T1000 (cell line): Measurements from ENCODE around the gene RBBP8NL.

Experiments used
- DNase-seq: peaks from one replicate; lab custom pipeline; 2025; ENCODE audit warnings: mixed read lengths; lab: John Stamatoyannopoulos, UW

Gene RBBP8NL

DNA sequence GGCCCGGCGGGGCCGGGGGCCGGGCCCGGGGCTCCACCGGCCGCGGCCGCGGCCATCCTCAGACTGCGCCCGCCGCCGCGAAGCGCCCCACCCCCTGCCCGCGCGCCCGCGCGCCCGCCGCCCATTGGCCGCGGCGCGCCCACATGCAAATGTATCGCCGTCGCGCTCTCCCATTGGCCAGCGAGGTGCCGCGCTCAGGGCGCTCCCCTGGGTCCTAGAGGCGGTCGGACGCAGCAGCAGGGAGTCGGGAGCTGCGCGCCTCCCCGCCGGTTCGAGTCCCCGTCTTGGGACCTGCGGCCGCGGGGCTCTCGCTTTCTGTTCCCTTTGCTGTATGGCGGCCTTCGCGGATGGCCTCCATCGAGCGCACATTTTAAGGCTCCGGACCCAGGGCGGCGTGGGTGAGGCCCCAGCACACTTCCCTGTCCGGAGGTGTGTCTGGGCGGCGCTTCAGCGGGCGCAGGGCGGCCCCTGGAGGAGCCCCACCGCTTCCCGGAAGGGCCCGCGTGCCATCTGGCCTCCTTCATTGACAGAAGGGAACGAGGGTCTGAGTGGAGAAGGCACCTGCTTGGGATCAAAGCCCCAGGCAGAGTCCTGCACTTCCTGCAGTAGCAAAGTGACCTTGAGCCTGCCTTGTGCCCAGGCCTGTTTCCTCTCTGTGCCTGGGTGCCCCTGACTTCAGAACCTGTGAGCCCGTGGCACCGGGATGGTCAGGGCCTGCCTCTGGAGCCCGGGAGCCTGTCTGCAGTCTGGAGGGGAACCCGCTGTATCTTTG, 19.9 kb downstream of the RBBP8NL start, which contains the start of gene CABLES2:
CABLES2 (minus strand) TSS at position 65 of the 772 bp plus-strand sequence; CDS start at position 56, 9 bp downstream.
- DNase-seq = peak; percentile 83

DNA sequence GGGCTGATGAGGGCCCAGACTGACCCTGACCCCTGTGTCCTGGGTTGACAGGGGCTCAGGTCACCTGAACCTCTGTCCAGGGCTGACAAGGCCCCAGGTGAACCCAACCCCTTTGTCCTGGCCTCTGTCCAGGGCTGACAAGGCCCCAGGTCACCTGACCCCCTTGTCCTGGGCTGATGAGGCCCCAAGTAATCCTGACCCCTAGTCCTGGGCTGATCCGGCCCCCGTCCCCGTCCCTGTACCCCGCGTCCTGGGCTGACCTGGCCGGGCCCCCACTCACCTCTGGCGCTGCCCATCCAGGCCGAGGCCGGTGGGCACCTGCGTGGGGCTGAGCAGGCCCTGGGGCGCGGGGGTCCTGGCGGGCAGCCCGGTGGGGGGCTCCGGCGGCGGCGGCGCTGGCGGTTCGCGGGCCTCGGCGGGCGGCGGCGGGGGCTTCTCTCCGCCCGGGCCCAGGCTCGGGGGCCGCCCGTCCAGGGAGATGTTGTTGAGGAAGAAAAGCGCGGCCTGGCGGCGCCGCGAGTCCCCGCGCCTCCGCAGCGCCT, 20.6 kb downstream of the RBBP8NL start:
- no peak for DNase-seq

DNA sequence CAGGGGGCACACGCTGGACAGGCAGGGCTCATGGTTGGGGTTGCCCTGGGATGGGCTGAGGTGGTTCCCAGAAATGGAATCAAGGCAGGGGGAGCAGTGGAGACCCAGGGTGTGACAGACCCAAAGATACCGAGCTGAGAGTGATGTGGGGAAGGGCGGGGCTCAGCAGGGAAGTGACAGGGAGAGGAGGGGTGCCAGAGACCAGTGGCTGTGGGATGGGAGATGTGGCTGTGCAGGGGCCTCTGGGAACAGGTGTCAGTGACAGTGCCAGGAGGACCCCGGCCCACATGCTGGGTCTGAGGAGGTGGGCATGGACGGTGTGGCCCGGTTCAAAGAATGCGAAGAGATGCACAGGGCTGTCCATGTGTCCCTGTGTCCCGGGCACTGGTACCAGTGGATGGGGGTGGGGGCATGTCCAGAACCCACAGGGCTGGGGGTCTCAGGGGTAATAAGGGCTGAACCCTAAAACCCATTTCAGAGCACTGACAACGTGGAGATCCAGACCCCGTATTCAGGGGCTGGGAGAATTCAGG, 21.3 kb downstream of the RBBP8NL start:
- DNase-seq = no peak

DNA sequence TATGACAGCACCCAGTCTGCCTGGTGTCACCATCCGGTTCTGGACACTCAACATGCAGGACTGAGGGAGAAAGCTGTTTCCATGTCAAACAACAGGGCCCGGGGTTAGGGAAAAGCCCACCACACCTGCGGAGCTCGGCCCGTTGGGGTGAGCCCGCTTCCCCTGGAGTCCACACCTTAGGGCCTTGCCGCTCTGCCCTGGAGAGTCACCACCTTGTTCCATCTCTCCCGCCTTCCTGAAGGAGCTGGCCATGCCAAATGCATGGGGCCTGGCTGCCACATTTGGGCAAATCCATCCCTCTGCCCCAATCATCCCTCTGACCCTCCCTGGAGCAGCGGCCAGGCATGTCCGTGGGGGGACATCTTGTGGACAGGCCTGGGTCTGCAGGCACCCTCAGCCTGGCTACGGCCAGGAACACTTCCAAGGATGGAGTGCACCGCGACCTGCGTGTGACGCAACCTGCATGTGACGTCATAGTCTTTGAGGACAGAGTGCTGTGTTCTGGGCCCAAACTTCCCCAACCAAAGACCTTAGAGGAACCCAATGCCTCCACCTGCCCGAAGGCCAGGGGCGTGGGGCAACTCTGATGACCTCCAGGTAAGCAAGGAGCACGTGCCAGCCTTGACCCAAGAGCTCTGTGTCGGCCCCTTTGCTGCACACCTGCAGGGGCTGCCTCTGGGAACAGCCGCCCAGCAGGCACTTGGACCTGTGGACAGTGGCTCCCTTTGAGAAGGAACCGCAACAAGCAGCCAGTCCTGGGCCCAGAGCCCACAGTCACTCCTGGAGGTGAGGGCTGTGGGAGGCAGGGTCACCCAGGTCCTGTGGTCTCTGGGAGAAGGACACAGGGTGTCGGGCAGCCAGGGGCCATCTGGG, 22.0 kb downstream of the RBBP8NL start:
- DNase-seq = no peak

DNA sequence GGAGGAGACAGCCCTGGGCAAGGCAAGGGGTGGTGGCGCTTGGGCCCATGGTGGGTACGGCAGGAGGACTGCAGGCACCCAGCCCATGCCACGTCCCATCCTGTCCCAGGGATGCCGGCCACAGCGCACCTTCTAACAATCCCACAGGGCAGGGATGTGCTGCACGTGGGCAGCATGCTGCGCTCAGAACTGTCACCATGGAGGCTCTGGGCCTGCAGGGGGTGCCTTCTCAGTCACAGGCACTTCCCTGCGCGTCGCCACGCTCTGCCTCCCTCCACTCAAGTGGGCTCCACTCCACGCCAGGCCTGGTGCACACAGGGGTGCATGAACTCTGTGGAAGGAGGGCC, 22.6 kb downstream of the RBBP8NL start:
- DNase-seq = no peak

DNA sequence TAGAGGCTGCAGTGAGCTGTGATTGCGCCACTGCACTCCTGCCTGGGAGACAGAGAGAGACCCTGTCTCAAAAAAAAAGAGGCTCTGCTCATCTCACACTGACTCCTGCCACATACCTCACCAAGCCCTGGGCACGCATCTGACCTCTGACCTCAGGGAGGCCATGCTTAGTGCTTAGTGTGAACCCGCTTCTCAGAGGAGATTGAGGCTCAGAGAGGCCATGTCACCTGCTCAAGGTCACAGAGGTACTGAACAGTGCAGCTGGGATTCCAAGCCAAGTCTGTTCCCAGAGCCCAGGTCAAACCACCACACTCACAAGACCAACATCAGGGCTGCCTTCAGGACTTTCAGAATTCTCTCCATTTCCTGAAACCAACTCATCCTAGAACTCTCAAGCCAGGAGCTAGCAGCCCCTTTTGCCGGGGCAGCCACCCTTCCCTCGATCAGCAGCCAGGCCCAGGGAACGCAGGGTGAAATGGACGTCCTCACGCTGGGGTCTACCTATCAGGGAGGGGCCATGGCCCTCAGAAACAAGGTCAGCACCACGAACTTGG, 23.1 kb downstream of the RBBP8NL start:
- no peak for DNase-seq

DNA sequence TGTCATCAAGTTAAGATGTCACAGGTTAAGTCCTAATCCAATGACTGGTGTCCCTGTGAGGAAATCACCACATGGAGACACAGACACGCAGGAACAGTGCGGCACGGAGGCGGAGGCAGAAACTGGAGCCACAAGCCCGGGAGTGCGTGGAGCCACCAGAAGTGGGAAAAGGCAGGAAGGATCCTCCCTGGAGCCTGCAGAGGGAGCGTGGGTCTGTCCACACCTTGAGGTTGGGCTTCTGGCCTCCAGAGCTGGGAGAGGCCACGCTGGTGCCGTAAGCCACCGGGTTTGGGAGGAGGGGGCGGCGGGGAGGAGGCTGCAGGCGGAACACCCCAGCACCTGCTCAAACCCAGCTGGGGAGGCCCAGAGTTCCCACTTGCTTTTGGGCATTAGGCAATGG, 24.0 kb downstream of the RBBP8NL start:
- DNase-seq = no peak

DNA sequence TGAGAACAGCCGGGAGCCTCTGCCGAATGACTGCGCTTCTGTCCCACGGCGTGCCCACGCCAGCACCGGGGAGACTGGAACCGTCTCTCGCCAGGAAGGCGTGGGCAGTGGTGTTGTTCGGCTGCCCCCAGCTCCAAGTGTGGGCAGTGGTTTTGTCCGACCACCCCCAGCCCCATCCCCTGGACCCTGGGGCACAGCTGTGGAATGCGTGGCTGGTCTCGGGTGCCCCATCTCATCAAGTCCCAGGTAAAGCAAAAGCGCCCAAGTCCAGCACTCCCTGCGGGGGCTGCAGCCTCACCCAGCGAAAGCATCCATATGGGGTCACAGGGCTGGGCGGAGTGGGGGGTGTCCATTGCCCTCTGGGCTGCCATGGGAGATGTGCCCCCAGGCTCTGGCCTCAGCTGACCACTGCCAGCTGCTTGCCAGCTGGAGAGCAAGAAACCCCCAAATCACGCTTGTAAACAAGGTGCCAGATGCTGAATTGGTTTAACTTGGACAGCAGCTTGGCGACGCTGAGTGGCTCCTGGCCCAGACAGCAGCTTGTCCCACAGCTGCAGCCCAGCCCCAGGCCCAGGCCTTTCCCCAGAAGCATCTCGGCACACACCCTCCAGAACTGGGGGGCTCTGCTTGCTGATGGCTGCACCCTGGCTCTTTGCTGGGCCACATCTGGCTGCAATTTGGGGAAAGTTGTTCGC, 24.7 kb downstream of the RBBP8NL start:
- no peak for DNase-seq

DNA sequence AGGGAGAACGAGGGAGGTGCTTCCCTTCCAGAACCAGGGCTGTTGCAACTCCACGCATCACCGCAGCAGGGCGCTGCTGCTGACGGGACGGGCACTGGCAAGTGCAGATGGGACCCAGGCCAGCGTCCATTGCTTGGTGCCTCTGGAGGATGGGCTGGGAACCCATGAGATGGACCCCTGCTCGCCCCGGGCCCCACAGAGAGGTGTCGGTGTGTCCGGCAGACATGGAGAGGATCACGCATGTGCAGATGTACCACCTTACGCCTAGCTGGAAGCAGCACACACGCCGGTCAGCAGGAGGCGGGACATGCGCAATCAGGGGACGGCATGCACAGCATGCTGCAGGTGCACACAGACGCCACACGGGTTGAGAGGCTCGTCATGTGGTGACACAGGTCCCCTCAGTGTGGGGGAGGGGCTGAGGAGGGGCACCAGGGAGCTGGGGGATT, 26.0 kb downstream of the RBBP8NL start:
- DNase-seq = no peak

DNA sequence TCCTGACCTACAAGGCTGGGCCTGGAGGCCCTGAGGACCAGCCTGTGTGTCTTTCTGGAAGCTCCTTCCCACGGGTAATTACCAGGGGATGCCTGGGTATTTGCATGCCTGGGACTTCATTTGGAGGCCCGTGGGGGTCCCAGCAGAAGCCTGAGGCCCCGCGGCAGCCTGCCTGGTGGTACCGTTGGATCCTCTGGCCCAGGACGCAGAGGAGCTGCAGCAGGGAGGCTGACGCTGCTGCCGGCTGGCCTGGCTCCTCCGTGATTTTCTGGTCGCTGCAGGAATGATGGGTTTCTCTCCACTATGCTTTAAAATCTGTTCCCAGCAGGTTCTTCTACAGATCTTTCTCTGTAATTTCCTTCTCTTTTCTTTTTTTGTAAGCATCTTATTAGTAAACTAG, 26.8 kb downstream of the RBBP8NL start:
- no peak for DNase-seq

DNA sequence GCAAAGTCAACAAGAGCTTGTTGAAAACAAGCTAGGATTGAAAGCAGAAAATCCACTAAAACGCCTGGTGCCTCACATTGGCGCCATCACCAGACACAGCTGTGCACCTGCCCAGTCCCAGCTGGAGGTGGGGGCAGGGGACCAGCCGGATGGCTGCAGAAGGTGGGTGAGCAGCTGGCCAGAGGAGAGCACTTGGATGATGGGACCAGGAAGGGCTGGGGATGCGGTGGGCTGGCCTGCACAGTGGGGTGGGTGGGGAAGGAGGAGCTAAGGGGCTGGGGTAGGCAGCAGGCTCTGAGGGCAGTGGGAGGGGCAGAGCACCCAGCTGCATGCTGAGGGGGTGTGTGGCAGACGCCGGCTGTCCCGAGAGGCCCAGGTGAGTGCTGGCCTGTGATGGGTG, 27.3 kb downstream of the RBBP8NL start:
- DNase-seq = no peak

DNA sequence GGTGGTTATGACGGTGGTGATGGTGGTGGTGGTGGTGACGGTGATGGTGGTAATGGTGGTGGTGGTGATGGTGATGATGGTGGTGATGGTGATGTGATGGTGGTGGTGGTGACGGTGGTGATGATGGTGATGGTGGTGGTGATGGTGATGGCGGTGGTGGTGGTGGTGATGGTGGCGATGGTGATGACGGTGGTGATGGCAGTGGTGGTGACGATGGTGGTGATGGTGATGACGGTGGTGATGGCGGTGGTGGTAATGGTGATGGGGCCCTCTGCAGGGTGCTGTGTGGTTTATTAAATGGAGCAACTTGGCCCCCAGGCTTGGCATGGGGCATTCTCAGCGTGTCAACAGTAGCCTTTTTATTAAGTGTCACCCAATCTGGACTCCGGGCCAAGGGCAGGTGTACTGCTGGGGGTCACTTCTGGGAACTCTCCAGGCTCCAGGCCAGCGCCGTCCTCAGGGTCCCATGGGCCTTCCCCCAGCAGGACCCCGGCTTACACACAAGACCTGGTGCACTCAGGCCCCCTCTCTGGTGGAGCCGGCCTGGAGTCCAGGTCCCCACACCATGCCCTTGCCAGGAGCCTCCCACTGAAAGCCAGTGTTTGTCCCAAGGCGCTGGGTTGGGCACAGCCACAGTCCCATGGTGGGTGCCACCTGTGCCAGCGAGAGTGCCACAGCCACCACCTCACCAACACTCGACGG, 29.1 kb downstream of the RBBP8NL start:
- no peak for DNase-seq

DNA sequence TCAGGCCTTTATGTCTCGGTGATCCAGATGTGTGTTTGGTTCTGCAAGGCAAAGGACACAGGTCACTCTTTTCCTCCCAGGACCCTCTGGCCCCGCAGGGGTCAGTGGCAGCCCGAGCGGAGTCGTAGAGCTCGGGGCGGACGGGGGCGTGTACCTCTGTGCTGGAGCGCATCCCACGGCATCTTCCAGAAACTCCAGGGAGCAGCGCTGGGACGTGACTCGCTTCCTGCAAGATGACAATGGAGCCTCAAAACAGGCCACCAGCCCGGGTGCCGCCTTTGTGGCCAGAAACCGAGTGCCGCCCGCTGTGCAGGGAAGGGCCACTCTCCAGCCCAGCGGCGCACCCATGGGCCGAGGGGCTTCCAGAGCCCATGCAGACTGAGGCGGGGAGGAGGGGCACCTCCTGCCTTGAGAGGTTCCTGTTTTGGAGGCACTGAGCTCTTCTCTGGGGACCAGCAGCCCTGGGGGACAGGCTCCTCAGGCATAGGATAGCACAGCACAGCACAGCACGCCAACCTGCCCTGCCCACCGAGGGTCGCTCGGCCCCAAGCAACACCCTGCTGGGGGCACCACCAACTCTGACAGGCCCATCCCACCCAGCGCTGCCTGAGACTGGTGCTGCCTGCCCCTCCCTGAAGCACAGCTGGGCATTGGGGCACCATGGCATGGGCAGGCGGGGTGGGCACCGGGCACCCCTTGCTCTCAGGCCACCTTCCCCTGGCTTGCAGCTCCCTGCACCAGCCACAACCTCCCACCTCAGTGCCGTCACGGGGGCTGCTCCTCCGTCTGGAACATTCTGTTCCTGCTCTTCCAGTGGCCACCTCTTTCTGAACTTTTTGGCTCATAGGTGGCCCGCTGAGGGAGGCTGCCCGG, 30.7 kb downstream of the RBBP8NL start:
- DNase-seq = no peak

DNA sequence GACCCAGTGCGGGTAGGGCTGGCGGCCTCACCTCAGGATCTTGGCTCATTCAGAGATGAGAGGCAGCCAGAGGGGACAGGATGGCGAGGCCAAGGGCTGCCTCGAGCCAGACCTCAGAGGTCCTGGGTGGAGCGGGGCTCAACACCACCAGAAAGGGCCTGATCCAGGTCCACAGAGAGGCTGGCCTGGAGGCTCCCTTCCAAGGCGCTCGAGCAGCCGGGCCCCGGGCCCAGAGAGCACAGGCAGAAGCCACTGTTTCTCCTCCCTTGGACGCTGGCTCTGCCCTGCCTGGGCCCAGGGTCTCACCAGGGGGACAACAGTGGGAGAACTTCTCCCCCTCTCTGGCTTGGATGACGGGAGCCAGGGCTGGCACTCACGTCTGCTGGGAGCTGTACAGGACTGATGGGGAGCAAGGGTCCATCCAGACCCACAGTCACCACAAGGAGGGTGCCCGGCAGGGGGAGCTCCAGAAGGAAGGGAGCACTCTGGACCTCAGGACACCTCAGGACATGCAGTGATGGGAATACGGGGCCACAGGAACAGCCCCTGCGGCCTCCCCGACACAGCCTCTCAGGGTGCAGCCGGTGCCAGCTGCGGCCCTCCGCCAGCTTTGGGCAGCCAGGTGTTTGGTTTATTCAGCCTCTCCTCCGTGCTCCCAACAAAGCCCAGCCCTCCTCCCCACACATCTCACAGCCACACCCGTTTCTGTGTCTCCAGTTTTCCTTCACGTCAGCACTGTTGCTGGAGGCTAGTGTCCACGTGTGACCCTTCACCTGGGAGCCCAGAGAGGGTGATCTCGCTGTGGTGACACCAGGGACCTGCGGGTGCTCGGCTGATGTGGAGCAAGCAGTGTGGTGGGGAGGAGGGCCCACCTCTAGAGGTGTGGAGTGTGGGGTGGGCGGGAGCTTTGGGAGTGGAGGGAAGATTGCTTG, 31.8 kb downstream of the RBBP8NL start:
- DNase-seq = no peak

DNA sequence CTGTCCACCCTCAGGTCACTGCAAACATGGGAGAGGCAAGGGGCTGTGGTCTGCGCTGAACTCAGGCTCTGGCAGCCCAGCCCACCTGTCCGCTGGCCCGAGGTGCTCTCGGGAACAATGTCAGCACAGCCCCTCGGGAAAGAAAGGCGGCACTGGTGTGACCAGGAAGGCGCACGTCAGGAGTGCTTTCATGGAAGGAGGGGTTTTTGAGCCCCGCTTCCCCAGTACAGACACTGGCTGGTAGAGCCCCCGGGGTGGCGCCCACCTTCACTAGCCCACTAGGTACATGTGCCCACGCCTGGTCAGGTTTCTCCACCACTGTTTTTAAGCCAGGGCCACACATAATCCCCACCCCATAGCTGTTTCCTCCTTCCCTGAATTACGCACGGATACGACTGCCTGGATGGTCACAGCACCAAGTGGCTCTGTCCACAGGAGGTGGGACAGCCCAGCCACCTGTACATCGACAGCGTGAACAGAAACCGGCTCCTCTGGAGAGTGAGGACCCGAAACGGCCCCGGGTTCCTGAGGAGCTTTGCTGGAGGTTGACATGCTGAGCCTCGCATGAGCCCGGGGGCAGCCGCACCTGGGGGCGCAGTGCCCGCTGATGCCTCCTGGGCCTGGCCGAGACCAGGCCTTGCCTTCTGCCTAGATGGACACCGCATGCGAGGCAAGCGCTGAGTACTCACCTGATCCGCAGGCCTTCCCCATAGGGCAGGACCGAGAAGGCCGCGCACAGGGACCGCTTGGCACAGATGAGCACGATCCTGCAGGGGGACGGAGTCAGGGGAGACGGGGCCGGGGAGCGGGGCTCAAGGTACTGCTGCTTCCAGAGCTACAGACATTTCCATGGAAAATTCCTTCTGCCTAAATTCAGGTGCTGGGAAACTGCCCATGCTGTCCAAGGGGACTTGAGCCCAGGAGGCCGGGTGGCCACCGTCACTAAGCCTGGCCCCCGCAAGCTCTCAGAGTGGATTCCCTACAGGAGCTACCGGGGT, 32.8 kb downstream of the RBBP8NL start:
- DNase-seq = no peak

DNA sequence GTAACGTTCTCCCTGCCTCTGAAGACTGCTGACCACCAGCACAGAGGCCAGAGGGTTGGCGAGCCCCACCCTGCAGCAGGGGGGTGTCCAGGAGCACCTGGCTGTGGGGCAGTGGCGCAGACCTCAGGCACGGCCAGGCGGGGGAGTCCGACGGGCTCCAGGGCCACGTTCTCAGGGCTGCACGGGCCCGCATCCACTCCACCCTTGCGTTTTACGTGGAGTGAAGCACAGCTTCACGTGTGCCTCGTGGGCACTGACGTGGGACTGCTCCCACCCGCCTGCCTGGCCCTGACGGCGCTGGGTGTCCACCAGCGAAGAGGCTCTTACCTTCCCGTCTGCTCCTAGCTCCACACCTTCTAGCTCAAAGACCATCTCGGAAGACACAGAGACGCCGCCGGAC, 33.5 kb downstream of the RBBP8NL start:
- DNase-seq = no peak

DNA sequence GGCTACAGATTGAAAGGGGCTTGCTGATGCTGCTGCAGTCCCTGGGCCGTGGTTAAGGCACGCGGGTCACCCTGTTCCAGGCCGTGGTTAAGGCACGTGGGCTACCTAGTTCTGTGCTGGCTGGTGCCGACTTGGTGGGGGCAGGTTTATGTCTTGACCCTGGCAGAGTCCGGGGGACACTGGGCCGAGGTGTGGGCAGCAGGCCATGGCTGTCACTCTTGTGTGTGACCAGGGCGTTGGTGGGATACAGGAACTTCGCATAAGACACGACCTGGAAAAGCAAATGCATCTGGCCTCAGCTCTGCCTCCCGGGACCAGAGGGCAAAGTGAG, 34.0 kb downstream of the RBBP8NL start:
- DNase-seq = no peak
